Lower leg skin (tissue), 4 donors: ENCODE data around the gene SPTLC2. TPM values are rescaled to one million over a fixed set of nuclear protein-coding genes. Genes with fewer than 3 reads are reported as not detected.

Experiments
- DNase-seq, 2 donors: peaks; one replicate each; pipeline ENCODE4 v3.0.0-alpha.2; 2019; ENCODE audit warnings: low spot score in 2 of 2
- H3K4me3 ChIP-seq: fragments of 200-600 bp; sonication (generic); 2 replicates; pipeline ENCODE4 v1.5.1; 2017; ENCODE audit warnings: mild to moderate bottlenecking, low read depth; ENCODE audit not compliant: poor library complexity, severe bottlenecking
- CTCF ChIP-seq, 3 donors: fragments of 450-650 bp; IDR thresholded peaks; one replicate each; pipeline ENCODE4 v1.5.1; 2016; ENCODE audit warnings: antibody characterized with exemption in 3 of 3, mild to moderate bottlenecking in 3 of 3, moderate library complexity in 2 of 3
- POLR2A ChIP-seq, 2 donors: fragments of 450-650 bp; IDR thresholded peaks; one replicate each; pipeline ENCODE4 v1.6.1; 2016 to 2017; ENCODE audit warnings: antibody characterized with exemption in 2 of 2, mild to moderate bottlenecking in 1 of 2, moderate library complexity in 1 of 2
- WGBS, 2 donors: methylation state at CpG; one replicate each; pipeline ENCODE4 v1.1.5; 2018; 5-methylcytosine and 5-hydroxymethylcytosine counted together
- intact Hi-C: fragments of 100-400 bp; cut with DNase I; formaldehyde crosslinking; loops from one replicate; pipeline ENCODE4 v1.15.0; 2023; ENCODE audit warnings: low total_unique reads
- total RNA-seq, 4 donors: library from RNA; depleted of rRNA; stranded (reverse); fragments of >200 nt; gene quantifications; one replicate each; pipeline ENCODE4 v1.1.0, GENCODE V29; 2016

Gene SPTLC2
- total RNA-seq, 4 donors from 2014 or later = 18.4 to 31.8 (median 22.1) TPM

GRCh38 chr14:77469067-77469505 lies 147.4 kb downstream of the SPTLC2 start:
- 82 to 85% methylated on average over 14 of the region's 14 CpGs for WGBS, 2 donors
- H3K4me3 ChIP-seq = no peak overlapping the region
- intact Hi-C loops = loop anchor here (10.0 kb wide), 1 partner anchor 236 kb away; the partner anchor contains the start of genes ALKBH1 and SLIRP
- no peak for DNase-seq
- TF ChIP-seq POLR2A (IDR thresholded peaks at IDR 0.05) (no peak), CTCF (IDR thresholded peaks at IDR 0.05) (no peak)

- no peak overlapping the region for H3K4me3 ChIP-seq
- no peak for TF ChIP-seq POLR2A (IDR thresholded peaks at IDR 0.05)
- TF ChIP-seq CTCF (IDR thresholded peaks at IDR 0.05) = no peak
- DNase-seq = peak in 1 of 2 donors; percentile 32
- 82 to 86% methylated on average over 5 of the region's 5 CpGs for WGBS, 2 donors
- intact Hi-C loops = loop anchor here (10.0 kb wide), 1 partner anchor 237 kb away; the partner anchor contains the start of genes ALKBH1 and SLIRP
These were observed 148.6 kb downstream of the SPTLC2 start for GRCh38 chr14:77467801-77468200.

- DNase-seq = peak in 1 of 2 donors; percentile 50
- no peak for TF ChIP-seq POLR2A (IDR thresholded peaks at IDR 0.05)
- no peak for TF ChIP-seq CTCF (IDR thresholded peaks at IDR 0.05)
- no peak overlapping the region for H3K4me3 ChIP-seq
- WGBS, 2 donors = 36 to 42% methylated on average over 13 of the region's 13 CpGs
- intact Hi-C loops = no loop called here
These were observed 157.2 kb downstream of the SPTLC2 start for GRCh38 chr14:77459072-77459723.

GRCh38 chr14:77458249-77458950 lies 158.0 kb downstream of the SPTLC2 start:
- intact Hi-C loops = no loop called here
- TF ChIP-seq POLR2A (IDR thresholded peaks at IDR 0.05) (no peak), CTCF (IDR thresholded peaks at IDR 0.05) (no peak)
- no peak for DNase-seq
- 0 to 1% methylated on average over 18 to 26 of the region's 29 CpGs for WGBS, 2 donors
- H3K4me3 ChIP-seq = peak overlapping the region; percentile 94

- peak within 1 kb of the TSS; percentile 94 for H3K4me3 ChIP-seq
- no peak for TF ChIP-seq CTCF (IDR thresholded peaks at IDR 0.05)
- TF ChIP-seq POLR2A (IDR thresholded peaks at IDR 0.05) = peak in 1 of 2 donors; percentile 31
- intact Hi-C loops = no loop called here
- peak; percentile 97 to 98 for DNase-seq
- WGBS, 2 donors = 1% methylated on average over 44 to 50 of the region's 50 CpGs
These were observed 158.8 kb downstream of the SPTLC2 start, which contains the start of the genes AHSA1 and VIPAS39 for GRCh38 chr14:77457522-77458248. TSS of gene AHSA1 (plus strand) at chr14:77458093. CDS start at chr14:77458190, 97 bp downstream. TSS of gene VIPAS39 (minus strand) at chr14:77457601. CDS start at chr14:77454102, 3,499 bp downstream.
